Endothelial cell of umbilical vein (primary cell): Measurements from ENCODE around the gene GAS7. TPM values are rescaled to one million over a fixed set of nuclear protein-coding genes. Genes with fewer than 3 reads are reported as not detected.

Source experiments
- BruUV-seq: library from RNA; stranded (reverse); fragments of 400-500 nt; replicated peaks from 2 replicates; lab custom pipeline; 2021; lab: Mats Ljungman, UMichigan
- CTCF ChIA-PET: fragments of 300-600, 350-600 bp; sonication (Branson Sonifier 250); formaldehyde crosslinking; loops from one replicate; lab custom pipeline; 2021; ENCODE audit warnings: antibody characterized with exemption, inconsistent platforms; lab: Charles Lee
- POLR2A ChIA-PET: fragments of 300-600, 350-600 bp; sonication (Branson Sonifier 250); formaldehyde crosslinking; loops from one replicate; lab custom pipeline; 2021; ENCODE audit warnings: antibody characterized with exemption, inconsistent platforms; lab: Charles Lee
- DNase-seq: peaks from one replicate; pipeline ENCODE4 v3.0.0-alpha.2; 2011; ENCODE audit warnings: low read depth, low spot score
- FAIRE-seq: peaks from 2 replicates; lab custom pipeline; 2011; peaks lifted over from hg19 to GRCh38; lab: Jason Lieb, UNC
- H2AFZ ChIP-seq: 2 replicates; pipeline ENCODE4 v1.6.0; 2012; ENCODE audit warnings: low read depth, low read length, control low read depth, inconsistent platforms
- H3K27ac ChIP-seq: 2 replicates; pipeline ENCODE4 v1.5.1; 2011; ENCODE audit warnings: low read depth, mild to moderate bottlenecking, control low read depth, low read length, moderate library complexity; ENCODE audit not compliant: insufficient read depth
- H3K27me3 ChIP-seq, 2 experiments: 2 replicates each; pipeline versions ENCODE4 v1.6.0 to v1.6.1; 2011; ENCODE audit warnings: low read length in 2 of 2, mixed read lengths in 1 of 2; ENCODE audit not compliant: control insufficient read depth in 2 of 2, insufficient read depth in 2 of 2
- H3K36me3 ChIP-seq, 2 experiments: 2 replicates in 1 of 2; 3 replicates in 1 of 2; pipeline ENCODE4 v1.5.1; 2011; ENCODE audit warnings: low read length in 2 of 2, mild to moderate bottlenecking in 1 of 2, moderate library complexity in 1 of 2; ENCODE audit not compliant: control insufficient read depth in 2 of 2, insufficient read depth in 2 of 2; ENCODE audit errors: extremely low read depth in 1 of 2
- H3K4me1 ChIP-seq: 3 replicates; pipeline ENCODE4 v1.5.1; 2011; ENCODE audit warnings: mild to moderate bottlenecking, low read length; ENCODE audit not compliant: control insufficient read depth, insufficient read depth; ENCODE audit errors: extremely low read depth
- H3K4me2 ChIP-seq: 2 replicates; pipeline ENCODE4 v1.6.1; 2011; ENCODE audit warnings: low read length, control low read depth, mixed read lengths; ENCODE audit not compliant: insufficient read depth
- H3K4me3 ChIP-seq, 3 experiments: fragments of 200-600 bp in 1 of 3; sonication (generic), shearing (Covaris generic) in 1 of 3; replicated peaks in 1 of 3; 2 replicates each; pipeline ENCODE4 v1.5.1; 2011 to 2016; ENCODE audit warnings: control low read depth in 3 of 3, low read length in 3 of 3, mild to moderate bottlenecking in 2 of 3, inconsistent platforms in 1 of 3, low read depth in 1 of 3, moderate library complexity in 1 of 3; ENCODE audit not compliant: insufficient read depth in 1 of 3
- H3K79me2 ChIP-seq: 2 replicates; pipeline ENCODE4 v1.6.0; 2012; ENCODE audit warnings: low read length, inconsistent platforms; ENCODE audit not compliant: control insufficient read depth, insufficient read depth
- H3K9ac ChIP-seq: replicated peaks from 2 replicates; pipeline ENCODE3; 2011; ENCODE audit warnings: low read length, control low read depth; ENCODE audit not compliant: insufficient read depth; ENCODE audit errors: extremely low read depth
- H3K9me1 ChIP-seq: replicated peaks from 3 replicates; pipeline ENCODE4 v1.6.0; 2011; ENCODE audit warnings: mild to moderate bottlenecking, low read length; ENCODE audit not compliant: control insufficient read depth, insufficient read depth; ENCODE audit errors: extremely low read depth
- H3K9me3 ChIP-seq: replicated peaks from 2 replicates; pipeline ENCODE4 v1.5.1; 2012; ENCODE audit warnings: low read length, inconsistent platforms; ENCODE audit not compliant: control insufficient read depth, insufficient read depth
- H4K20me1 ChIP-seq: replicated peaks from 2 replicates; pipeline ENCODE3; 2011; ENCODE audit warnings: mild to moderate bottlenecking, low read length; ENCODE audit not compliant: control insufficient read depth, insufficient read depth; ENCODE audit errors: extremely low read depth
- EZH2 ChIP-seq: IDR thresholded peaks from 2 replicates; pipeline ENCODE4 v1.6.1; 2012; ENCODE audit warnings: borderline replicate concordance, low read depth, mild to moderate bottlenecking, moderate library complexity, low read length, inconsistent platforms; ENCODE audit not compliant: severe bottlenecking
- FOS ChIP-seq: IDR thresholded peaks from 2 replicates; pipeline ENCODE4 v1.6.1; 2011; ENCODE audit warnings: mild to moderate bottlenecking, low read length, moderate library complexity, borderline replicate concordance; ENCODE audit not compliant: insufficient read depth
- GATA2 ChIP-seq: IDR thresholded peaks from 2 replicates; pipeline ENCODE4 v1.7.0; 2011; ENCODE audit warnings: low read depth, mild to moderate bottlenecking, moderate library complexity, mixed read lengths, low read length; ENCODE audit not compliant: insufficient read length, insufficient read depth
- JUN ChIP-seq: IDR thresholded peaks from 2 replicates; pipeline ENCODE4 v1.6.1; 2011; ENCODE audit warnings: borderline replicate concordance, low read depth; ENCODE audit not compliant: insufficient read length, insufficient read depth
- MYC ChIP-seq: IDR thresholded peaks from one replicate; pipeline ENCODE4 v1.6.1; 2011; ENCODE audit warnings: mild to moderate bottlenecking, low read depth, low read length
- POLR2A ChIP-seq: IDR thresholded peaks from 2 replicates; pipeline ENCODE4 v1.6.1; 2012; ENCODE audit warnings: low read depth, mild to moderate bottlenecking, control low read depth, low read length
- POLR2AphosphoS5 ChIP-seq: IDR thresholded peaks from 2 replicates; pipeline ENCODE4 v1.6.1; 2012; ENCODE audit warnings: low read depth, mild to moderate bottlenecking, control low read depth, low read length, moderate library complexity; ENCODE audit not compliant: insufficient read depth
- dilution Hi-C: fragments of 300-500 bp; cut with MboI; formaldehyde crosslinking; loops from one replicate; pipeline ENCODE4 v1.15.0; 2019; ENCODE audit warnings: low sequenced_read_pairs; ENCODE audit not compliant: extremely low pct_ligation_motif_present
- intact Hi-C: fragments of 100-400 bp; cut with micrococcal nuclease; formaldehyde crosslinking; loops from one replicate; pipeline ENCODE4 v1.10.0; 2022
- polyA plus RNA-seq, 4 experiments: library from polyadenylated mRNA; depleted of rRNA in 3 of 4; stranded (reverse) in 3 of 4; unstranded in 1 of 4; fragments of >200 nt; gene quantifications; 2 replicates each; pipeline versions ENCODE4 v1.2.1 to v1.2.3, GENCODE V29; 2011 to 2012; ENCODE audit warnings: missing spikeins in 1 of 4
- total RNA-seq: library from RNA; stranded (reverse); gene quantifications from 2 replicates; pipeline ENCODE4 v1.2.3, GENCODE V29; 2021
- TF ChIP-seq, protein P1 (sequence below): IDR thresholded peaks from 2 replicates; pipeline ENCODE4 v1.6.1; 2011; ENCODE audit not compliant: insufficient read depth, insufficient read length
- TF ChIP-seq, protein P2 (sequence below), 2 donors: IDR thresholded peaks; 1 replicate in 1 of 2; 2 replicates in 1 of 2; pipeline ENCODE4 v1.5.1; 2011; ENCODE audit warnings: low read length in 2 of 2, mild to moderate bottlenecking in 2 of 2, moderate library complexity in 2 of 2, control low read depth in 1 of 2, inconsistent platforms in 1 of 2, low read depth in 1 of 2; ENCODE audit not compliant: insufficient read depth in 1 of 2; ENCODE audit errors: extremely low read depth in 1 of 2

GAS7 gene
- total and polyA plus RNA-seq, 2 donors (not counting 3 experiments of a cell fraction or from before 2014, with no cell fraction given), result not detected

DNA sequence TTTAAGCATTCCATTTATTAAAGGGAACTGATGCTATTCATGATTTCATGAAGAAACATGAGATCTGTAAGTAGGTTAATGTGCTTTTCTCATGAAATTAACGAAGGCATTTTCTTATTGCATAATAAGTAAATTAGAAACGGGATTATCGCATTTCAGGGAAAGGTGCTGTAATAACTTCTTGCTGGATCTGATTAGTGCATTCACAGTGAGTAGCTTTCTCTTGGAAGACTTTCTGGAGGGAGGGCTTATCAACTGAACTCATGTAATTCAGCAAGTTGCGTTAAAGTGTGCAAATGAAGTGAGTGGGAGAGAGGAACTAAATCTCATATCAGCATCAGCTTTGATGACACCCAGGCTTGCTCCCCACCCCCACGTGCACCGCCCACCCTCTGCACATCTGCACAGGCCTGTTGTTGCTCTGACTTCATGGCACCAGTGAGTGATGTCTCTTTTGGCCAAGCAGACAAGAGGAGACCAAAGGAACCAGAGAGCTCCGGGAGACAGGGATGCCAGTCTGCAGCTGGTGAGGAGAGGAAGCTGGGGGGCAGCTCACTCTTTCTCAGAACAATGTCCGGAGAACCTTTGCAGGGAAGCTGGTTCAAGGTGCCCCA, 26.3 kb upstream of the GAS7 start:
- Histone ChIP-seq H3K9me3 (peaks cover 2% of the 10 kb centered on the region), H2AFZ (no peak overlapping the region), H4K20me1 (no peaks in the 10 kb centered on the region), H3K27me3 (no peaks in the 10 kb centered on the region), H3K79me2 (no peaks in the 10 kb centered on the region), H3K4me2 (no peak overlapping the region), H3K4me1 (no peaks in the 10 kb centered on the region), H3K27ac (no peak overlapping the region), H3K9me1 (no peaks in the 10 kb centered on the region), H3K9ac (no peak overlapping the region), H3K36me3 (no peaks in the 10 kb centered on the region), H3K4me3 (no peak overlapping the region)
- CTCF ChIA-PET, result no interaction called here
- no peak for DNase-seq
- POLR2A ChIA-PET, result no interaction called here
- no peak for FAIRE-seq
- no TSS peak for BruUV-seq
- TF ChIP-seq FOS, result no peak
- TF ChIP-seq JUN, result no peak
- no peak for TF ChIP-seq POLR2AphosphoS5
- no peak for TF ChIP-seq POLR2A
- TF ChIP-seq, protein P1, sequence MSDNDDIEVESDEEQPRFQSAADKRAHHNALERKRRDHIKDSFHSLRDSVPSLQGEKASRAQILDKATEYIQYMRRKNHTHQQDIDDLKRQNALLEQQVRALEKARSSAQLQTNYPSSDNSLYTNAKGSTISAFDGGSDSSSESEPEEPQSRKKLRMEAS, result no peak
- no peak for TF ChIP-seq MYC
- no peak for TF ChIP-seq EZH2
- TF ChIP-seq GATA2, result no peak
- TF ChIP-seq, protein P2, sequence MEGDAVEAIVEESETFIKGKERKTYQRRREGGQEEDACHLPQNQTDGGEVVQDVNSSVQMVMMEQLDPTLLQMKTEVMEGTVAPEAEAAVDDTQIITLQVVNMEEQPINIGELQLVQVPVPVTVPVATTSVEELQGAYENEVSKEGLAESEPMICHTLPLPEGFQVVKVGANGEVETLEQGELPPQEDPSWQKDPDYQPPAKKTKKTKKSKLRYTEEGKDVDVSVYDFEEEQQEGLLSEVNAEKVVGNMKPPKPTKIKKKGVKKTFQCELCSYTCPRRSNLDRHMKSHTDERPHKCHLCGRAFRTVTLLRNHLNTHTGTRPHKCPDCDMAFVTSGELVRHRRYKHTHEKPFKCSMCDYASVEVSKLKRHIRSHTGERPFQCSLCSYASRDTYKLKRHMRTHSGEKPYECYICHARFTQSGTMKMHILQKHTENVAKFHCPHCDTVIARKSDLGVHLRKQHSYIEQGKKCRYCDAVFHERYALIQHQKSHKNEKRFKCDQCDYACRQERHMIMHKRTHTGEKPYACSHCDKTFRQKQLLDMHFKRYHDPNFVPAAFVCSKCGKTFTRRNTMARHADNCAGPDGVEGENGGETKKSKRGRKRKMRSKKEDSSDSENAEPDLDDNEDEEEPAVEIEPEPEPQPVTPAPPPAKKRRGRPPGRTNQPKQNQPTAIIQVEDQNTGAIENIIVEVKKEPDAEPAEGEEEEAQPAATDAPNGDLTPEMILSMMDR (IDR thresholded peaks at IDR 0.05; ENCODE audit: extremely low read depth in 1 of 2, insufficient read depth in 1 of 2, low read depth in 1 of 2, low read length in 2 of 2), result no peak
- dilution Hi-C loops (no loop called here), intact Hi-C loops (no loop called here)
